Nephron (organoid): Measurements from ENCODE around the gene ANOS1.

Experiments
- H3K27ac Mint-ChIP-seq, 3 experiments: 2 replicates each; pipeline ENCODE4 v1.8.0; 2020; ENCODE audit warnings: mixed read lengths in 3 of 3, mild to moderate bottlenecking in 2 of 3, moderate library complexity in 1 of 3
- H3K27me3 Mint-ChIP-seq: 2 replicates; pipeline ENCODE4 v1.8.0; 2021; ENCODE audit warnings: low read depth, mild to moderate bottlenecking, moderate library complexity, mixed read lengths
- H3K36me3 Mint-ChIP-seq: 2 replicates; pipeline ENCODE4 v1.8.0; 2020; ENCODE audit warnings: low read depth, mixed read lengths
- H3K4me1 Mint-ChIP-seq: 2 replicates; pipeline ENCODE4 v1.8.0; 2020; ENCODE audit warnings: mixed read lengths
- H3K4me3 Mint-ChIP-seq, 3 experiments: 2 replicates each; pipeline ENCODE4 v1.8.0; 2020; ENCODE audit warnings: mild to moderate bottlenecking in 3 of 3, mixed read lengths in 3 of 3, moderate library complexity in 2 of 3
- H3K9me3 Mint-ChIP-seq: 2 replicates; pipeline ENCODE4 v1.8.0; 2020; ENCODE audit warnings: mixed read lengths
- CTCF ChIP-seq, 3 experiments: fragments of 200-600 bp; sonication (generic); IDR thresholded peaks; one replicate each; pipeline ENCODE4 v1.5.0; 2021; ENCODE audit warnings: antibody characterized with exemption in 3 of 3; ENCODE audit not compliant: unreplicated experiment in 3 of 3

The ANOS1 gene

GRCh38 chrX:8724300-8724699 lies 7.6 kb downstream of the ANOS1 start:
- H3K4me1 Mint-ChIP-seq = peaks cover 14% of the 10 kb centered on the region
- H3K4me3 Mint-ChIP-seq = no peak overlapping the region
- H3K27ac Mint-ChIP-seq = no peak overlapping the region
- H3K9me3 Mint-ChIP-seq = no peaks in the 10 kb centered on the region
- H3K36me3 Mint-ChIP-seq = no peaks in the 10 kb centered on the region
- peaks cover 57% of the 10 kb centered on the region for H3K27me3 Mint-ChIP-seq
- no peak for TF ChIP-seq CTCF (IDR thresholded peaks at IDR 0.05; ENCODE audit: unreplicated experiment in 3 of 3)

- Mint-ChIP-seq H3K4me1 (peaks cover 14% of the 10 kb centered on the region), H3K36me3 (peaks cover 5% of the 10 kb centered on the region), H3K4me3 (no peak overlapping the region), H3K9me3 (no peaks in the 10 kb centered on the region), H3K27ac (no peak overlapping the region), H3K27me3 (peaks cover 32% of the 10 kb centered on the region)
- TF ChIP-seq CTCF (IDR thresholded peaks at IDR 0.05; ENCODE audit: unreplicated experiment in 3 of 3) = no peak
These were observed 10.4 kb downstream of the ANOS1 start for GRCh38 chrX:8721536-8721935.

GRCh38 chrX:8720136-8720535 lies 11.8 kb downstream of the ANOS1 start:
- peaks cover 5% of the 10 kb centered on the region for H3K36me3 Mint-ChIP-seq
- no peaks in the 10 kb centered on the region for H3K9me3 Mint-ChIP-seq
- peaks cover 25% of the 10 kb centered on the region for H3K27me3 Mint-ChIP-seq
- no peak for TF ChIP-seq CTCF (IDR thresholded peaks at IDR 0.05; ENCODE audit: unreplicated experiment in 3 of 3)
- no peak overlapping the region for H3K4me3 Mint-ChIP-seq
- peaks cover 14% of the 10 kb centered on the region for H3K4me1 Mint-ChIP-seq
- no peak overlapping the region for H3K27ac Mint-ChIP-seq

- no peak for TF ChIP-seq CTCF (IDR thresholded peaks at IDR 0.05; ENCODE audit: unreplicated experiment in 3 of 3)
- peaks cover 3% of the 10 kb centered on the region for H3K9me3 Mint-ChIP-seq
- peaks cover 26% of the 10 kb centered on the region for H3K4me1 Mint-ChIP-seq
- H3K36me3 Mint-ChIP-seq = peaks cover 5% of the 10 kb centered on the region
- H3K27me3 Mint-ChIP-seq = peaks cover 14% of the 10 kb centered on the region
- H3K27ac Mint-ChIP-seq = no peak overlapping the region
- H3K4me3 Mint-ChIP-seq = no peak overlapping the region
These were observed 14.6 kb downstream of the ANOS1 start for GRCh38 chrX:8717354-8717753.

GRCh38 chrX:8714164-8714563 lies 17.8 kb downstream of the ANOS1 start:
- H3K27me3 Mint-ChIP-seq = peaks cover 3% of the 10 kb centered on the region
- peaks cover 3% of the 10 kb centered on the region for H3K9me3 Mint-ChIP-seq
- H3K36me3 Mint-ChIP-seq = peaks cover 5% of the 10 kb centered on the region
- peak overlapping the region in 1 of 3 experiments; percentile 32 for H3K4me3 Mint-ChIP-seq
- H3K4me1 Mint-ChIP-seq = peaks cover 24% of the 10 kb centered on the region
- no peak for TF ChIP-seq CTCF (IDR thresholded peaks at IDR 0.05; ENCODE audit: unreplicated experiment in 3 of 3)
- H3K27ac Mint-ChIP-seq = peak overlapping the region; percentile 24 to 87 (median 29)

GRCh38 chrX:8711401-8711800 lies 20.5 kb downstream of the ANOS1 start:
- no peak for TF ChIP-seq CTCF (IDR thresholded peaks at IDR 0.05; ENCODE audit: unreplicated experiment in 3 of 3)
- Mint-ChIP-seq H3K4me3 (no peak overlapping the region), H3K27me3 (no peaks in the 10 kb centered on the region), H3K36me3 (no peaks in the 10 kb centered on the region), H3K27ac (no peak overlapping the region), H3K9me3 (peaks cover 3% of the 10 kb centered on the region), H3K4me1 (peaks cover 24% of the 10 kb centered on the region)
